ENCODE measurements around the gene RPTOR.
A peak's percentile ranks its signal among the peaks of the same experiment; 100 is the strongest.

Gene RPTOR

DNA sequence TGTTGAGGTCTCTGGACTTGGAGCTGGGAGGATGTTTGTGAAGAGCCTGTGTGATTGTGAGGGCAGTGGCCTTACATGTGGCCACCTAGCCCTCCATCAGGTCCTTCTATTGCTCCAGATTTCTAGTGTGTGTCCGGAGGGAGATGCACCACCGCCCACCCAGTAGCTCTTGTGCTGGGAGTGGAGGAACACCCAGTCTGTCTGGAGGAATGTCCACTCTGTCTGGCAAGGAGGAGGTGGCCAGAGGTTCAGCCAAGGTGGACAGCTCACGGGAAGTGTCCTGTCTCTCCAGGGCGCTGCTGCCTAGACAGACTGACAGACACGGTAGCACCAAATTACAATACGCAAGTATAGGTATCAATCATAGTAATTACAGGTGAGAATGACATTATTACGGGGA, 10.6 kb downstream of the RPTOR start:
- DNase-seq (ENCODE audit: insufficient read length, low spot score) (no peak), FAIRE-seq (no peak)
- TF ChIP-seq, protein P1, sequence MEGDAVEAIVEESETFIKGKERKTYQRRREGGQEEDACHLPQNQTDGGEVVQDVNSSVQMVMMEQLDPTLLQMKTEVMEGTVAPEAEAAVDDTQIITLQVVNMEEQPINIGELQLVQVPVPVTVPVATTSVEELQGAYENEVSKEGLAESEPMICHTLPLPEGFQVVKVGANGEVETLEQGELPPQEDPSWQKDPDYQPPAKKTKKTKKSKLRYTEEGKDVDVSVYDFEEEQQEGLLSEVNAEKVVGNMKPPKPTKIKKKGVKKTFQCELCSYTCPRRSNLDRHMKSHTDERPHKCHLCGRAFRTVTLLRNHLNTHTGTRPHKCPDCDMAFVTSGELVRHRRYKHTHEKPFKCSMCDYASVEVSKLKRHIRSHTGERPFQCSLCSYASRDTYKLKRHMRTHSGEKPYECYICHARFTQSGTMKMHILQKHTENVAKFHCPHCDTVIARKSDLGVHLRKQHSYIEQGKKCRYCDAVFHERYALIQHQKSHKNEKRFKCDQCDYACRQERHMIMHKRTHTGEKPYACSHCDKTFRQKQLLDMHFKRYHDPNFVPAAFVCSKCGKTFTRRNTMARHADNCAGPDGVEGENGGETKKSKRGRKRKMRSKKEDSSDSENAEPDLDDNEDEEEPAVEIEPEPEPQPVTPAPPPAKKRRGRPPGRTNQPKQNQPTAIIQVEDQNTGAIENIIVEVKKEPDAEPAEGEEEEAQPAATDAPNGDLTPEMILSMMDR (IDR thresholded peaks at IDR 0.05; ENCODE audit: insufficient read depth, missing control alignments): no peak

DNA sequence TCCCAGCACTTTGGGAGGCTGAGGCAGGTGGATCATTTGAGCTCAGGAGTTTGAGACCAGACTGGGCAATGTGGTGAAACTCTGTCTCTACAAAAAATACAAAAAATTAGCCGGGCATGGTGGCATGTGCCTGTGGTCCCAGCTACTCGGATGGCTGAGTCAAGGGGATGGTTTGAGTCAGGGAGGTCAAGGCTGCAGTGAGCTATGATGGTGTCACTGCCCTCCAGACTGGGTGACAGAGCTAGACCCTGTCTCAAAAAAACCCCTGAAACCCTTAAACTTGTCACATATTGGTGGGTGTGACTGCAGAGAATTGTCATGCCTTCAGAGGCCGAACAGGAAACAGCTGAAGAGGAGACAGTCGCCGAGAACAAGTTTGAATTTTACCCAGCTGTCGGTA, 13.4 kb downstream of the RPTOR start:
- TF ChIP-seq, protein P1 (IDR thresholded peaks at IDR 0.05; ENCODE audit: insufficient read depth, missing control alignments): no peak
- no peak for FAIRE-seq

DNA sequence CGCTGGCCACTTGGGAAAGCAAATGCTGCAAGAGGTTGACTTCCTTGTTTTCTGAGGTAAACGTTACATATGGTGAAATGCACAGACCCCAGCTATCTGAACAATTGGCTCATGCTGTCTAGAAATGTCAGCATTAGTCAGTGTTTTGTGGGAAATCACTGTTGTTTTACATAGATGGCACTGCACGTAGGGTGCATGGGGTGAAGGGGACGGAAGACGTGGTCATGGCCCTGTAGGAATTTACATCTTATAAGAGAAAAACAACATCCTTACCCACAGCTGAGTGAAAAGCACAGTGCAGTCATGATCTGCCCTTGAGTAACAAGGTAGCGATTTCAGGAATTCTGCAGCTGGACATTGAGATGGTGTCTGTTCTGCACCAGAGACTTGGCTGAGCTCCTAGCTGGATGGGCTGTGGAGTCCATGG, 15.2 kb downstream of the RPTOR start:
- FAIRE-seq (no peak), DNase-seq (ENCODE audit: insufficient read length, low spot score) (no peak)
- TF ChIP-seq, protein P1 (IDR thresholded peaks at IDR 0.05; ENCODE audit: insufficient read depth, missing control alignments): no peak

More for the DNA sequence above, 13.4 kb downstream of the RPTOR start:
- DNase-seq (ENCODE audit: insufficient read length, low spot score): no peak

- DNase-seq (ENCODE audit: insufficient read length, low spot score) (no peak), FAIRE-seq (no peak)
- TF ChIP-seq, protein P1 (IDR thresholded peaks at IDR 0.05; ENCODE audit: insufficient read depth, missing control alignments): no peak
Measured at GRCh38 chr17:80561541-80562114, 17.0 kb downstream of the RPTOR start.

- no peak for DNase-seq (ENCODE audit: insufficient read length, low spot score)
- FAIRE-seq: no peak
- TF ChIP-seq, protein P1 (IDR thresholded peaks at IDR 0.05; ENCODE audit: insufficient read depth, missing control alignments): no peak
Measured at GRCh38 chr17:80564545-80564944, 19.9 kb downstream of the RPTOR start.

GRCh38 chr17:80565343-80566053, 20.9 kb downstream of the RPTOR start:
- DNase-seq (ENCODE audit: insufficient read length, low spot score) (no peak), FAIRE-seq (no peak)
- TF ChIP-seq, protein P1 (IDR thresholded peaks at IDR 0.05; ENCODE audit: insufficient read depth, missing control alignments): no peak

- no peak for FAIRE-seq
- TF ChIP-seq, protein P1 (IDR thresholded peaks at IDR 0.05; ENCODE audit: insufficient read depth, missing control alignments): no peak
- DNase-seq (ENCODE audit: insufficient read length, low spot score): peak; percentile 52
Measured at GRCh38 chr17:80566054-80566400, 21.4 kb downstream of the RPTOR start.
